ENCODE results near the gene ST7. TPM values are rescaled to one million over a fixed set of nuclear protein-coding genes. Genes with fewer than 3 reads are reported as not detected.
"Not testable (repeated sequence)": the region's sequence is repeated elsewhere in the genome, so short reads cannot be mapped to it uniquely, and the experiment has no call there.

The ST7 gene
- total RNA-seq, 2 experiments from 2014 or later, result 5.9 to 9.2 TPM

DNA sequence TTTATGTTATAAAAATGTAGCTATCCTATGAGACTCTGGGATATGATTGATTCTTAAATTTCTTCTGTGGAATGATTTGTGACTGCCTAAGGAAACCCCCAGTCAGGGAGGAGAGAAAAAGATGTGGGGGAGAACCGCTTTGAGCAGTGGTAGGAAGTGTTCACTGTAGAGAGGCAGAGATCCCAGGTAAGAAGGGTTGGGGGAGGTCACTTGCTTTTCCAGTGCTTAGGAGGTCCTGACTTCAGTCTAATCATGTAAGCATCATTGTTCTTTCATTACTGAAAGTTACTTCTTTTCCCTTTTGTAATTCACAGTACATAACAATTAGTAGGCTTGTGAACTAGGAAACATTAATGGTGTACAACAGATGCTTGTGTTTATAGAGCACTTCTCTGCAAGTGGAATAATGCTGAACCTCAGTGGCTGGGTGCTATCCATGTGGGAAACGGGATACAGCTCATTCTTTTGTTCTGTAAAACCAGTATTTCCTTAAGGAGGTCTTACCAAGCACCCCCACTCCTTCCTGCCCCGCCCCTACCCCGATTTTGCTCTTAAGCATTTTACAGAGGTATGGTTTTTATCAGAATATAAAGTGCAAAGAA lies 165.4 kb downstream of the ST7 start:
- peaks cover 2% of the 10 kb centered on the region for H3K4me1 Mint-ChIP-seq (ENCODE audit: low read depth)
- no peak overlapping the region for H3K4me3 Mint-ChIP-seq
- H3K27ac Mint-ChIP-seq, result no peak overlapping the region
- ATAC-seq (no peak), DNase-seq (no peak)
- no peaks in the 10 kb centered on the region for H3K9me3 Mint-ChIP-seq
- TF ChIP-seq, protein P1, sequence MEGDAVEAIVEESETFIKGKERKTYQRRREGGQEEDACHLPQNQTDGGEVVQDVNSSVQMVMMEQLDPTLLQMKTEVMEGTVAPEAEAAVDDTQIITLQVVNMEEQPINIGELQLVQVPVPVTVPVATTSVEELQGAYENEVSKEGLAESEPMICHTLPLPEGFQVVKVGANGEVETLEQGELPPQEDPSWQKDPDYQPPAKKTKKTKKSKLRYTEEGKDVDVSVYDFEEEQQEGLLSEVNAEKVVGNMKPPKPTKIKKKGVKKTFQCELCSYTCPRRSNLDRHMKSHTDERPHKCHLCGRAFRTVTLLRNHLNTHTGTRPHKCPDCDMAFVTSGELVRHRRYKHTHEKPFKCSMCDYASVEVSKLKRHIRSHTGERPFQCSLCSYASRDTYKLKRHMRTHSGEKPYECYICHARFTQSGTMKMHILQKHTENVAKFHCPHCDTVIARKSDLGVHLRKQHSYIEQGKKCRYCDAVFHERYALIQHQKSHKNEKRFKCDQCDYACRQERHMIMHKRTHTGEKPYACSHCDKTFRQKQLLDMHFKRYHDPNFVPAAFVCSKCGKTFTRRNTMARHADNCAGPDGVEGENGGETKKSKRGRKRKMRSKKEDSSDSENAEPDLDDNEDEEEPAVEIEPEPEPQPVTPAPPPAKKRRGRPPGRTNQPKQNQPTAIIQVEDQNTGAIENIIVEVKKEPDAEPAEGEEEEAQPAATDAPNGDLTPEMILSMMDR (IDR thresholded peaks at IDR 0.05), result no peak
- ChIA-PET POLR2A (no interaction called here), CTCF (interaction anchor here (0.7 to 14.8 kb wide), 14 partner anchors 8 to 188 kb away, joined by 3 to 307 read pairs (median 4); no protein-coding TSS in a partner anchor)
- intact Hi-C loops (cut with micrococcal nuclease), result loop anchor here (5.0 kb wide), 1 partner anchor 131 kb away; no protein-coding TSS in a partner anchor
- H3K27me3 Mint-ChIP-seq, result no peaks in the 10 kb centered on the region
- H3K36me3 Mint-ChIP-seq (ENCODE audit: low read depth), result no peaks in the 10 kb centered on the region

DNA sequence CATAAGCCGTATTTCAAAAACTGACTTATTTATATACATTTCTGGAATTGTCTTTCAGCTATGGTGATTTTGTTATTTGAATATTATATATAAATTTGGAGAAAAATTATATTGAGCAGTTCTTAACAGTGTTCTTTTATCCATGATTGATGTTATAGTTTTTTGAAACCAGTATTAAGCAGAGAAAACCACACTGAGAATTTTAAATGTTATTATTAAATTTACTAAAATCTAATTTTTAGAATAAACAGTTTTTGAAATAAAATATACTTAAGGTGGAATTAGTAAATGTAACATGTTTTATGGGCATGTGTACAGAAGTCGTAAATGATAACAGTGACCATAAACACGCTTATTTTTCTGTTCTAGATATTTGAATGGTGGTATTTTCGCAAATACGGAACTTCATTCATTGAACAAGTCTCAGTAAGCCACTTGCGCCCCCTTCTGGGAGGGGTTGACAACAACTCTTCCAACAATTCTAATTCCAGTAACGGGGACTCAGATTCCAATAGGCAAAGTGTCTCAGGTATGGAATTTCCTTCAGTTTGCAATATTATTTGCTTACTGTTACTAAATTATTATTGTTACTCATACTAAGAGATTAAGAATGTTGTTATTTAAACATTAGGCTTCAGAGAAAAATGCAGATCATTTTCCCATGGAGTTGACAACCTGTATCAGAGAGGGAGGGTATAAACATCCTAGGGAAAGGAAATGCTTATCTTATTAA lies 166.1 kb downstream of the ST7 start:
- Mint-ChIP-seq H3K4me1 (ENCODE audit: low read depth) (peaks cover 2% of the 10 kb centered on the region), H3K27ac (no peak overlapping the region), H3K9me3 (no peaks in the 10 kb centered on the region), H3K4me3 (no peak overlapping the region), H3K27me3 (no peaks in the 10 kb centered on the region), H3K36me3 (ENCODE audit: low read depth) (no peaks in the 10 kb centered on the region)
- peak; percentile 85 for DNase-seq
- no peak for ATAC-seq
- TF ChIP-seq, protein P1 (IDR thresholded peaks at IDR 0.05), result peak; percentile 97
- intact Hi-C loops (cut with micrococcal nuclease), result loop anchor here (5.0 kb wide), 1 partner anchor 132 kb away; no protein-coding TSS in a partner anchor
- CTCF ChIA-PET, result interaction anchor here (0.7 to 14.8 kb wide), 14 partner anchors 9 to 189 kb away, joined by 3 to 307 read pairs (median 4); no protein-coding TSS in a partner anchor
- POLR2A ChIA-PET, result no interaction called here

DNA sequence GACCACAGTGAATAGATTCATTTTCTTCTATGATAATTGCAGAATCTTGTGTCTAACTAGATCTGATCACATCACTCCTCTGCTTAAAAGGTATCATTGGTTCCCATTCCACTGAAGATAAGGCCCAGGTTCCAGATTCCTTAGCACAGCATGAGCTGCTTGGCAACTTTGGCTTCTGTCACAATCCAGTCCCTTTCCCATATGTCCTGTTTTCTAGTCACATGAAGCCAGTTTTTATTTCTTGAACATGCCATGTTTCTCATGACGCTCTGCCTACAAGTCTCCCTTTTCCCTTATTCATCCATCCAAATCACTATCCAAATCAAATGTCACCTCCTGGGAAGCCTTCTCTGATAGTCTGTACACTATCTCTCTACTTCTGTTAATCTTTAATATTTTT lies 167.0 kb downstream of the ST7 start:
- H3K9me3 Mint-ChIP-seq; H3K4me3 Mint-ChIP-seq; H3K36me3 Mint-ChIP-seq (ENCODE audit: low read depth); H3K4me1 Mint-ChIP-seq (ENCODE audit: low read depth); POLR2A ChIA-PET; intact Hi-C loops (cut with micrococcal nuclease); DNase-seq; H3K27me3 Mint-ChIP-seq; H3K27ac Mint-ChIP-seq; ATAC-seq: not testable (repeated sequence)
- CTCF ChIA-PET, result interaction anchor here (0.8 to 14.8 kb wide), 9 partner anchors 8 to 190 kb away, joined by 3 to 307 read pairs (median 6); no protein-coding TSS in a partner anchor

DNA sequence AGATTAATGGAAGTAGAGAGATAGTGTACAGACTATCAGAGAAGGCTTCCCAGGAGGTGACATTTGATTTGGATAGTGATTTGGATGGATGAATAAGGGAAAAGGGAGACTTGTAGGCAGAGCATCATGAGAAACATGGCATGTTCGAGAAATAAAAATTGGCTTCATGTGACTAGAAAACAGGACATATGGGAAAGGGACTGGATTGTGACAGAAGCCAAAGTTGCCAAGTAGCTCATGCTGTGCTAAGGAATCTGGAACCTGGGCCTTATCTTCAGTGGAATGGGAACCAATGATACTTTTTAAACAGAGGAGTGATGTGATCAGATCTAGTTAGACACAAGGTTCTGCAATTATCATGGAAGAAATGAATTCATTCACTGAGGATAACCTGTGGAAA lies 168.7 kb downstream of the ST7 start:
- intact Hi-C loops (cut with micrococcal nuclease); H3K27ac Mint-ChIP-seq; DNase-seq; H3K4me3 Mint-ChIP-seq; ATAC-seq; H3K36me3 Mint-ChIP-seq (ENCODE audit: low read depth); H3K9me3 Mint-ChIP-seq; H3K27me3 Mint-ChIP-seq; H3K4me1 Mint-ChIP-seq (ENCODE audit: low read depth): not testable (repeated sequence)
- ChIA-PET CTCF (interaction anchor here (1.0 to 14.8 kb wide), 5 partner anchors 8 to 191 kb away, joined by 3 to 307 read pairs (median 4); no protein-coding TSS in a partner anchor), POLR2A (interaction anchor here (2.7 kb wide), 1 partner anchor 136 kb away, joined by 5 read pairs; no protein-coding TSS in a partner anchor)

DNA sequence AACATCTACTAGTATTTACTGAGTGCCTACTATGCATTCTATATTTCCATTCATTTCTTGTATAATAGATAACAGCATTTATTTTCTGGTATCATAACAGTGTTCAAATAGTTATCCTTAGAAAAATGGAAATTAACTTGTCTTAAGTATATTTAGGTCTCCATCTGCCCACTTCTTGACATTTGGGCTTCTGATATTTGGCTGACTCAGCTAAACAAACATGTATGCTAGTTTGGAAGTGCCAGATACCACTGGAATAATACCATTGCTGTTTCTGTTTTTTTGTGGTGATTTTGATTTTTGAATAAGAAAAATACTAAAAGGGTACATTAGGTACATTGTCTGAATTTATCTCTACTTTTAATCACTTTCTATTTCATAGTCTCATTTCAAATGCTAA lies 169.2 kb downstream of the ST7 start:
- no peak overlapping the region for H3K27ac Mint-ChIP-seq
- intact Hi-C loops (cut with micrococcal nuclease), result no loop called here
- no peak for DNase-seq
- peaks cover 9% of the 10 kb centered on the region for H3K4me1 Mint-ChIP-seq (ENCODE audit: low read depth)
- H3K36me3 Mint-ChIP-seq (ENCODE audit: low read depth), result no peaks in the 10 kb centered on the region
- H3K27me3 Mint-ChIP-seq, result no peaks in the 10 kb centered on the region
- no peak for ATAC-seq
- H3K9me3 Mint-ChIP-seq, result no peaks in the 10 kb centered on the region
- CTCF ChIA-PET, result interaction anchor here (1.0 to 14.8 kb wide), 8 partner anchors 7 to 192 kb away, joined by 3 to 307 read pairs (median 3); no protein-coding TSS in a partner anchor
- no peak overlapping the region for H3K4me3 Mint-ChIP-seq
- TF ChIP-seq, protein P1 (IDR thresholded peaks at IDR 0.05), result no peak
- POLR2A ChIA-PET, result interaction anchor here (1.4 to 2.7 kb wide), 2 partner anchors 136 to 187 kb away, joined by 3 to 5 read pairs; no protein-coding TSS in a partner anchor
